H1 (cell line): ENCODE measurements around the gene GPC2. TPM values are rescaled to one million over a fixed set of nuclear protein-coding genes. Genes with fewer than 3 reads are reported as not detected.

Experiments used
- POLR2A ChIP-seq, 2 experiments: IDR thresholded peaks; 1 replicate in 1 of 2; 2 replicates in 1 of 2; pipeline ENCODE4 v1.6.1; 2011; ENCODE audit warnings: low read depth in 2 of 2, low read length in 2 of 2, mild to moderate bottlenecking in 2 of 2; ENCODE audit errors: control extremely low read depth in 1 of 2
- polyA plus RNA-seq, 7 experiments: library from polyadenylated mRNA; depleted of rRNA in 3 of 7; stranded (reverse) in 5 of 7; unstranded in 2 of 7; fragments of >200 nt in 5 of 7; fragments of 200-250 nt in 2 of 7; gene quantifications; 1 replicate in 5 of 7; 2 replicates in 1 of 7; 4 replicates in 1 of 7; pipeline versions ENCODE4 v1.2.1 to v1.2.3, GENCODE V29; 2011 to 2013; ENCODE audit warnings: missing spikeins in 2 of 7, mixed read lengths in 2 of 7
- total RNA-seq: library from RNA; stranded (reverse); fragmentation: NEBNext Ultra II Directional; extraction: Animal tissue kit (Norgen Biotek cat#: 25700); gene quantifications from 2 replicates; pipeline ENCODE4 v1.2.1, GENCODE V29; 2021

The GPC2 gene
- total and polyA plus RNA-seq, 2 of the 8 experiments (the other 6 are each of a cell fraction or from before 2014, with no cell fraction given), result 25.3 to 44.8 TPM

GRCh38 chr7:100171087-100171681 lies 6.0 kb downstream of the GPC2 start (continued):
- 0 out of 3 replicates have a peak, but pooled peaks of 1 of the 2 experiments have one; percentile 38 for TF ChIP-seq POLR2A (IDR thresholded peaks at IDR 0.05; ENCODE audit: control extremely low read depth in 1 of 2, low read depth in 2 of 2, low read length in 2 of 2)
